K562 (cell line): Measurements from ENCODE around the gene NUP50. TPM values are rescaled to one million over a fixed set of nuclear protein-coding genes. Genes with fewer than 3 reads are reported as not detected.

Source experiments
- microRNA counts: library from miRNA; unstranded; fragments of <30 nt; microRNA quantifications from one replicate; lab custom pipeline; 2016
- microRNA-seq: library from miRNA; unstranded; fragments of <30 nt; microRNA quantifications from one replicate; pipeline ENCODE4, GENCODE V29; 2018; ENCODE audit warnings: borderline microRNAs expressed
- polyA plus RNA-seq, 8 experiments: library from polyadenylated mRNA; depleted of rRNA in 4 of 8; stranded (reverse) in 5 of 8; unstranded in 3 of 8; fragments of >200 nt; fragmentation: Nextera tagmentation in 2 of 8; fragmentation: Illumina TruSeq in 1 of 8; extraction: Ambion mirVana in 2 of 8; extraction: Trizol in 1 of 8; gene quantifications; 2 replicates each; pipeline versions ENCODE4 v1.2.1 to v1.2.3, GENCODE V29; 2011 to 2014; ENCODE audit warnings: inconsistent platforms in 1 of 8, missing spikeins in 1 of 8
- small RNA-seq: library from RNA; depleted of rRNA; stranded (forward); fragments of <200 nt; gene quantifications from one replicate; pipeline ENCODE3, GENCODE V24; 2014
- total RNA-seq, 7 experiments: library from RNA; depleted of rRNA in 6 of 7; stranded (reverse); fragments of >200 nt in 6 of 7; fragmentation: Illumina TruSeq in 2 of 7; extraction: Trizol in 2 of 7; gene quantifications; 2 replicates each; pipeline versions ENCODE4 v1.2.1 to v1.2.3, GENCODE V29; 2011 to 2021; ENCODE audit warnings: low replicate concordance in 1 of 7

The NUP50 gene
- total and polyA plus RNA-seq, 9 of the 15 experiments (the other 6 are each of a cell fraction or from before 2014, with no cell fraction given), result 23.8 to 83.7 (median 55.3) TPM

MicroRNA genes within 50 kb of the gene (microRNA counts, 767-probe panel; counts per million panel counts)
- microRNA hsa-miR-1249 (lab: Ali Mortazavi, UCI), result not detected

Small RNA genes within 50 kb of the gene (microRNA-seq; reads per million reads assigned to microRNA genes)
- 2.5 reads per million, percentile 31 among the genes with 10 or more reads in this experiment for gene MIR1249

Small RNA genes within 50 kb of the gene (small RNA-seq; reads per million reads assigned to genes)
- 0.15 reads per million for gene MIR1249

Other genes with a start within 250 kb of the NUP50 start
- gene PHF21B, start 153.9 kb upstream of the NUP50 start, total RNA-seq (2014; rRNA removed), result not detected in 2 replicates
- not detected in 2 replicates for gene PHF21B, start 153.9 kb upstream of the NUP50 start, total RNA-seq (2014; rRNA removed; fragmentation: Illumina TruSeq; extraction: Trizol)
- gene PHF21B, start 153.9 kb upstream of the NUP50 start, total RNA-seq (2015; rRNA removed; fragmentation: Illumina TruSeq; extraction: Trizol), result not detected in 2 replicates
- 0.22 TPM in 1 of 2 replicates, not detected in the other for gene PHF21B, start 153.9 kb upstream of the NUP50 start, total RNA-seq (2021)
- gene PHF21B, start 153.9 kb upstream of the NUP50 start, polyA plus RNA-seq (2011; rRNA removed), result not detected in 2 replicates
- gene PHF21B, start 153.9 kb upstream of the NUP50 start, polyA plus RNA-seq (2014; fragmentation: Illumina TruSeq; extraction: Trizol), result not detected in 2 replicates
- not detected for gene PHF21B, start 153.9 kb upstream of the NUP50 start, polyA plus RNA-seq (2014; fragmentation: Nextera tagmentation; extraction: Ambion mirVana)
- gene PHF21B, start 153.9 kb upstream of the NUP50 start, polyA plus RNA-seq (2014; rRNA removed), result 0.04 TPM in 1 of 2 replicates, not detected in the other
- gene KIAA0930, start 77.0 kb downstream of the NUP50 start, total RNA-seq (2014; rRNA removed), result 8.5 and 11.5 TPM in 2 replicates
- gene KIAA0930, start 77.0 kb downstream of the NUP50 start, total RNA-seq (2014; rRNA removed; fragmentation: Illumina TruSeq; extraction: Trizol), result 3.0 TPM in 2 replicates
- 5.0 and 5.9 TPM in 2 replicates for gene KIAA0930, start 77.0 kb downstream of the NUP50 start, total RNA-seq (2015; rRNA removed; fragmentation: Illumina TruSeq; extraction: Trizol)
- gene KIAA0930, start 77.0 kb downstream of the NUP50 start, total RNA-seq (2021), result 11.7 and 12.1 TPM in 2 replicates
- gene KIAA0930, start 77.0 kb downstream of the NUP50 start, polyA plus RNA-seq (2011; rRNA removed), result 7.7 and 7.9 TPM in 2 replicates
- 6.4 and 8.3 TPM in 2 replicates for gene KIAA0930, start 77.0 kb downstream of the NUP50 start, polyA plus RNA-seq (2014; fragmentation: Illumina TruSeq; extraction: Trizol)
- under 1 TPM; 0.24 to 0.46 TPM for gene KIAA0930, start 77.0 kb downstream of the NUP50 start, polyA plus RNA-seq (2014; fragmentation: Nextera tagmentation; extraction: Ambion mirVana)
- 8.1 and 12.1 TPM in 2 replicates for gene KIAA0930, start 77.0 kb downstream of the NUP50 start, polyA plus RNA-seq (2014; rRNA removed)
- not detected in 2 replicates for gene UPK3A, start 121.0 kb downstream of the NUP50 start, total RNA-seq (2014; rRNA removed)
- not detected in 2 replicates for gene UPK3A, start 121.0 kb downstream of the NUP50 start, total RNA-seq (2014; rRNA removed; fragmentation: Illumina TruSeq; extraction: Trizol)
- not detected in 2 replicates for gene UPK3A, start 121.0 kb downstream of the NUP50 start, total RNA-seq (2015; rRNA removed; fragmentation: Illumina TruSeq; extraction: Trizol)
- not detected in 2 replicates for gene UPK3A, start 121.0 kb downstream of the NUP50 start, total RNA-seq (2021)
- not detected in 2 replicates for gene UPK3A, start 121.0 kb downstream of the NUP50 start, polyA plus RNA-seq (2011; rRNA removed)
- gene UPK3A, start 121.0 kb downstream of the NUP50 start, polyA plus RNA-seq (2014; fragmentation: Illumina TruSeq; extraction: Trizol), result not detected in 2 replicates
- gene UPK3A, start 121.0 kb downstream of the NUP50 start, polyA plus RNA-seq (2014; fragmentation: Nextera tagmentation; extraction: Ambion mirVana), result not detected
- gene UPK3A, start 121.0 kb downstream of the NUP50 start, polyA plus RNA-seq (2014; rRNA removed), result not detected in 2 replicates
- 54.2 and 59.8 TPM in 2 replicates for gene FAM118A, start 146.0 kb downstream of the NUP50 start, total RNA-seq (2014; rRNA removed)
- 51.1 and 59.4 TPM in 2 replicates for gene FAM118A, start 146.0 kb downstream of the NUP50 start, total RNA-seq (2014; rRNA removed; fragmentation: Illumina TruSeq; extraction: Trizol)
- gene FAM118A, start 146.0 kb downstream of the NUP50 start, total RNA-seq (2015; rRNA removed; fragmentation: Illumina TruSeq; extraction: Trizol), result 54.9 and 57.5 TPM in 2 replicates
- gene FAM118A, start 146.0 kb downstream of the NUP50 start, total RNA-seq (2021), result 63.0 and 72.9 TPM in 2 replicates
- 205 and 223 TPM in 2 replicates for gene FAM118A, start 146.0 kb downstream of the NUP50 start, polyA plus RNA-seq (2011; rRNA removed)
- gene FAM118A, start 146.0 kb downstream of the NUP50 start, polyA plus RNA-seq (2014; fragmentation: Illumina TruSeq; extraction: Trizol), result 71.2 and 76.9 TPM in 2 replicates
- gene FAM118A, start 146.0 kb downstream of the NUP50 start, polyA plus RNA-seq (2014; fragmentation: Nextera tagmentation; extraction: Ambion mirVana), result 10 to 100 TPM; 17.0 to 19.7 TPM
- 122 and 150 TPM in 2 replicates for gene FAM118A, start 146.0 kb downstream of the NUP50 start, polyA plus RNA-seq (2014; rRNA removed)
- not detected in 2 replicates for gene SMC1B, start 249.7 kb downstream of the NUP50 start, total RNA-seq (2014; rRNA removed)
- gene SMC1B, start 249.7 kb downstream of the NUP50 start, total RNA-seq (2014; rRNA removed; fragmentation: Illumina TruSeq; extraction: Trizol), result not detected in 2 replicates
- gene SMC1B, start 249.7 kb downstream of the NUP50 start, total RNA-seq (2015; rRNA removed; fragmentation: Illumina TruSeq; extraction: Trizol), result not detected in 2 replicates
- not detected in 2 replicates for gene SMC1B, start 249.7 kb downstream of the NUP50 start, total RNA-seq (2021)
- gene SMC1B, start 249.7 kb downstream of the NUP50 start, polyA plus RNA-seq (2011; rRNA removed), result not detected in 2 replicates
- gene SMC1B, start 249.7 kb downstream of the NUP50 start, polyA plus RNA-seq (2014; fragmentation: Illumina TruSeq; extraction: Trizol), result not detected in 2 replicates
- under 1 TPM in 1 of 2 experiments, not detected in 1; 0.03 TPM for gene SMC1B, start 249.7 kb downstream of the NUP50 start, polyA plus RNA-seq (2014; fragmentation: Nextera tagmentation; extraction: Ambion mirVana)
- not detected in 2 replicates for gene SMC1B, start 249.7 kb downstream of the NUP50 start, polyA plus RNA-seq (2014; rRNA removed)
- not detected in 2 replicates for gene RIBC2, start 249.8 kb downstream of the NUP50 start, total RNA-seq (2014; rRNA removed)
- gene RIBC2, start 249.8 kb downstream of the NUP50 start, total RNA-seq (2014; rRNA removed; fragmentation: Illumina TruSeq; extraction: Trizol), result not detected in 2 replicates
- not detected in 2 replicates for gene RIBC2, start 249.8 kb downstream of the NUP50 start, total RNA-seq (2015; rRNA removed; fragmentation: Illumina TruSeq; extraction: Trizol)
- not detected in 2 replicates for gene RIBC2, start 249.8 kb downstream of the NUP50 start, total RNA-seq (2021)
- gene RIBC2, start 249.8 kb downstream of the NUP50 start, polyA plus RNA-seq (2011; rRNA removed), result not detected in 2 replicates
- not detected in 2 replicates for gene RIBC2, start 249.8 kb downstream of the NUP50 start, polyA plus RNA-seq (2014; fragmentation: Illumina TruSeq; extraction: Trizol)
- not detected for gene RIBC2, start 249.8 kb downstream of the NUP50 start, polyA plus RNA-seq (2014; fragmentation: Nextera tagmentation; extraction: Ambion mirVana)
- not detected in 2 replicates for gene RIBC2, start 249.8 kb downstream of the NUP50 start, polyA plus RNA-seq (2014; rRNA removed)